PFSK-1 (cell line): Measurements from ENCODE around the gene LBR.

ENCODE experiments used
- FOXP2 ChIP-seq: optimal IDR thresholded peaks from 2 replicates; pipeline ENCODE3; 2011; ENCODE audit warnings: borderline replicate concordance, control low read depth, inconsistent platforms; ENCODE audit not compliant: insufficient read depth; ENCODE audit errors: extremely low read length, extremely low read depth
- POLR2AphosphoS5 ChIP-seq: IDR thresholded peaks from 2 replicates; pipeline ENCODE4 v1.6.1; 2012; ENCODE audit warnings: low read depth, mild to moderate bottlenecking, control low read depth, low read length, moderate library complexity
- REST ChIP-seq, 2 experiments: IDR thresholded peaks; 2 replicates each; pipeline versions ENCODE4 v1.6.1 to v1.8.0; 2011 to 2012; ENCODE audit warnings: low read depth in 2 of 2, low read length in 2 of 2, control low read depth in 1 of 2, inconsistent platforms in 1 of 2, mild to moderate bottlenecking in 1 of 2, moderate library complexity in 1 of 2; ENCODE audit not compliant: insufficient read depth in 1 of 2
- SIN3A ChIP-seq: IDR thresholded peaks from 2 replicates; pipeline ENCODE4 v1.6.1; 2012; ENCODE audit warnings: mild to moderate bottlenecking, low read length, moderate library complexity, borderline replicate concordance; ENCODE audit not compliant: insufficient read depth
- TAF1 ChIP-seq: IDR thresholded peaks from 2 replicates; pipeline ENCODE4 v1.6.1; 2012; ENCODE audit warnings: low read length, control low read depth, borderline replicate concordance; ENCODE audit not compliant: insufficient read depth

Gene LBR

GRCh38 chr1:225474439-225474985, 46.7 kb upstream of the LBR start:
- TF ChIP-seq TAF1 (no peak), POLR2AphosphoS5 (no peak), SIN3A (no peak)

GRCh38 chr1:225471453-225472301, 43.8 kb upstream of the LBR start:
- TF ChIP-seq FOXP2 (no peak), POLR2AphosphoS5 (no peak), REST (IDR thresholded peaks at IDR 0.05; ENCODE audit: insufficient read depth in 1 of 2, low read depth in 2 of 2, low read length in 2 of 2) (no peak), SIN3A (no peak), TAF1 (no peak)

- TF ChIP-seq REST (IDR thresholded peaks at IDR 0.05; ENCODE audit: insufficient read depth in 1 of 2, low read depth in 2 of 2, low read length in 2 of 2) (no peak), POLR2AphosphoS5 (no peak), TAF1 (no peak), SIN3A (no peak), FOXP2 (no peak)
Observed at GRCh38 chr1:225471109-225471452, 43.2 kb upstream of the LBR start.

GRCh38 chr1:225470211-225471108, 42.6 kb upstream of the LBR start:
- TF ChIP-seq REST (IDR thresholded peaks at IDR 0.05; ENCODE audit: insufficient read depth in 1 of 2, low read depth in 2 of 2, low read length in 2 of 2) (no peak), POLR2AphosphoS5 (no peak), FOXP2 (no peak), TAF1 (no peak), SIN3A (no peak)

- TF ChIP-seq TAF1: no peak
- TF ChIP-seq FOXP2: no peak
- no peak for TF ChIP-seq SIN3A
- TF ChIP-seq REST (IDR thresholded peaks at IDR 0.05; ENCODE audit: insufficient read depth in 1 of 2, low read depth in 2 of 2, low read length in 2 of 2): no peak
- no peak for TF ChIP-seq POLR2AphosphoS5
Observed at GRCh38 chr1:225469051-225469450, 41.2 kb upstream of the LBR start.
